GM21529 (cell line): Measurements from ENCODE around the gene IRF8.
A peak's percentile ranks its signal among the peaks of the same experiment; 100 is the strongest.
"Not testable (repeated sequence)": the region's sequence is repeated elsewhere in the genome, so short reads cannot be mapped to it uniquely, and the experiment has no call there.

Source experiments
- ATAC-seq: cut with Tn5 transposase; IDR thresholded peaks from one replicate; pipeline ENCODE4 v1.9.1; 2021; ENCODE audit not compliant: unreplicated experiment

Gene IRF8

GRCh38 chr16:85931596-85932402, 32.8 kb downstream of the IRF8 start:
- no peak for ATAC-seq

GRCh38 chr16:85934210-85934609, 35.2 kb downstream of the IRF8 start:
- ATAC-seq = no peak

GRCh38 chr16:85935391-85935973, 36.5 kb downstream of the IRF8 start:
- peak; percentile 40 for ATAC-seq

- peak; percentile 75 for ATAC-seq
These were observed 37.2 kb downstream of the IRF8 start for GRCh38 chr16:85935974-85936760.

- no peak for ATAC-seq
These were observed 37.9 kb downstream of the IRF8 start for GRCh38 chr16:85936816-85937215.

GRCh38 chr16:85940214-85940613, 41.3 kb downstream of the IRF8 start:
- no peak for ATAC-seq

- ATAC-seq = no peak
These were observed 43.1 kb downstream of the IRF8 start for GRCh38 chr16:85941863-85942644.

- not testable (repeated sequence) for ATAC-seq
These were observed 43.7 kb downstream of the IRF8 start for GRCh38 chr16:85942659-85943058.

- ATAC-seq = no peak
These were observed 44.7 kb downstream of the IRF8 start for GRCh38 chr16:85943711-85944110.

GRCh38 chr16:85944572-85945423, 45.8 kb downstream of the IRF8 start:
- no peak for ATAC-seq

- no peak for ATAC-seq
These were observed 46.4 kb downstream of the IRF8 start for GRCh38 chr16:85945424-85945751.

GRCh38 chr16:85946541-85947124, 47.7 kb downstream of the IRF8 start:
- ATAC-seq = no peak

- ATAC-seq = peak; percentile 83
These were observed 48.5 kb downstream of the IRF8 start for GRCh38 chr16:85947230-85948137.

GRCh38 chr16:85948138-85948509, 49.2 kb downstream of the IRF8 start:
- ATAC-seq = peak; percentile 28

GRCh38 chr16:85948616-85949265, 49.8 kb downstream of the IRF8 start:
- ATAC-seq = no peak

GRCh38 chr16:85950136-85950918, 51.4 kb downstream of the IRF8 start:
- ATAC-seq = no peak

- no peak for ATAC-seq
These were observed 53.2 kb downstream of the IRF8 start for GRCh38 chr16:85952197-85952596.

- no peak for ATAC-seq
These were observed 53.8 kb downstream of the IRF8 start for GRCh38 chr16:85952811-85953210.
